ENCODE measurements around the gene PCSK4.

Gene PCSK4

GRCh38 chr19:1434577-1435060 is 55.5 kb downstream of the PCSK4 start:
- no peak for DNase-seq

- DNase-seq: no peak
Observed at GRCh38 chr19:1434040-1434366, 56.1 kb downstream of the PCSK4 start.

- no peak for DNase-seq
Observed at GRCh38 chr19:1433119-1434039, 56.8 kb downstream of the PCSK4 start.

GRCh38 chr19:1432507-1432887 is 57.7 kb downstream of the PCSK4 start:
- DNase-seq: no peak

GRCh38 chr19:1431759-1432506 is 58.2 kb downstream of the PCSK4 start:
- no peak for DNase-seq

All from DMS79 treated with DMSO at 0.1 percent for 48 hours (cell line).